Vagina (tissue), 2 donors: Measurements from ENCODE around the gene PARVA.

Experiments used
- POLR2A ChIP-seq, 2 donors: fragments of 450-650 bp; IDR thresholded peaks; one replicate each; pipeline ENCODE4 v1.6.1; 2017; ENCODE audit warnings: antibody characterized with exemption in 2 of 2, mild to moderate bottlenecking in 2 of 2, moderate library complexity in 2 of 2
- TF ChIP-seq, protein P1 (sequence below), 3 experiments: fragments of 450-650 bp in 2 of 3; fragments of 200-600 bp in 1 of 3; sonication (generic) in 1 of 3; IDR thresholded peaks; one replicate each; pipeline ENCODE4 v1.5.1; 2017 to 2019; ENCODE audit warnings: antibody characterized with exemption in 3 of 3, mild to moderate bottlenecking in 2 of 3, moderate library complexity in 2 of 3

DNA sequence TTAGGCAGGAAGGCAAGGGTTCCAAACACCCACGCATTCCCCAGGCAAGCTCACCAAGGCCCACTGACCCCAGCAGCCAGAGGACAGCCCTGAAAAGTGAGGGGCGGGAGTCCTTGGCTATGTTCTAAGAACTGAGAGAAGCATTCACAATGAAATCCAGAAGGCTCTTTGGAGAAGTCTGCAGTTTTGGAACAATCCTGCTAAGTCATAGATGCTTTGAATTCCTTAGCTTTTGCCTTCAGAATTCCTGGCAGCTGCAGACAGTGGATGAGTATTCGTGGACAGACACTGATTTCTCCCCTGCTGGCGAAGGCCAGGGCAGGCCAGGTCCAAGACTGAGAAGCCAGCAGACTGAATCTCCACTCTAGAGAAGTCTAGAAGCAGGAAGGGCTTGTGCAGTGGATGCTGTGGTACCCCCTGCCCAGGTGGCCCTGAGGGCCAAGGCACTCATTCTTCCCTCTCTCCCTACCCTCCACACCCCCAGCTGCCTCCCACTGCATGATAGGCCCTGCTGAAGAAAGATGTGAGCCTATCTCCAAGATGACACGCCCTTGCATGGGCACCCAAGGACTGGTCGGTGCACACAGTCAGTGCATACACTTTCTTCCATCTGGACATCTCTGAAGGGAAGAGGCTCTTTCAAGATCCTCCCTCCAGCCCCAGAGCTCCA, 163.7 kb downstream of the PARVA start:
- TF ChIP-seq POLR2A (IDR thresholded peaks at IDR 0.05): no peak
- TF ChIP-seq, protein P1, sequence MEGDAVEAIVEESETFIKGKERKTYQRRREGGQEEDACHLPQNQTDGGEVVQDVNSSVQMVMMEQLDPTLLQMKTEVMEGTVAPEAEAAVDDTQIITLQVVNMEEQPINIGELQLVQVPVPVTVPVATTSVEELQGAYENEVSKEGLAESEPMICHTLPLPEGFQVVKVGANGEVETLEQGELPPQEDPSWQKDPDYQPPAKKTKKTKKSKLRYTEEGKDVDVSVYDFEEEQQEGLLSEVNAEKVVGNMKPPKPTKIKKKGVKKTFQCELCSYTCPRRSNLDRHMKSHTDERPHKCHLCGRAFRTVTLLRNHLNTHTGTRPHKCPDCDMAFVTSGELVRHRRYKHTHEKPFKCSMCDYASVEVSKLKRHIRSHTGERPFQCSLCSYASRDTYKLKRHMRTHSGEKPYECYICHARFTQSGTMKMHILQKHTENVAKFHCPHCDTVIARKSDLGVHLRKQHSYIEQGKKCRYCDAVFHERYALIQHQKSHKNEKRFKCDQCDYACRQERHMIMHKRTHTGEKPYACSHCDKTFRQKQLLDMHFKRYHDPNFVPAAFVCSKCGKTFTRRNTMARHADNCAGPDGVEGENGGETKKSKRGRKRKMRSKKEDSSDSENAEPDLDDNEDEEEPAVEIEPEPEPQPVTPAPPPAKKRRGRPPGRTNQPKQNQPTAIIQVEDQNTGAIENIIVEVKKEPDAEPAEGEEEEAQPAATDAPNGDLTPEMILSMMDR (IDR thresholded peaks at IDR 0.05): no peak
